NCI-H2227 treated with DMSO at 0.1 percent for 48 hours (cell line): Measurements from ENCODE around the gene EHD2.
A peak's percentile ranks its signal among the peaks of the same experiment; 100 is the strongest.
"Not testable (repeated sequence)": the region's sequence is repeated elsewhere in the genome, so short reads cannot be mapped to it uniquely, and the experiment has no call there.

ENCODE experiments used
- DNase-seq: peaks from one replicate; lab custom pipeline; 2025; lab: John Stamatoyannopoulos, UW

Gene EHD2

DNA sequence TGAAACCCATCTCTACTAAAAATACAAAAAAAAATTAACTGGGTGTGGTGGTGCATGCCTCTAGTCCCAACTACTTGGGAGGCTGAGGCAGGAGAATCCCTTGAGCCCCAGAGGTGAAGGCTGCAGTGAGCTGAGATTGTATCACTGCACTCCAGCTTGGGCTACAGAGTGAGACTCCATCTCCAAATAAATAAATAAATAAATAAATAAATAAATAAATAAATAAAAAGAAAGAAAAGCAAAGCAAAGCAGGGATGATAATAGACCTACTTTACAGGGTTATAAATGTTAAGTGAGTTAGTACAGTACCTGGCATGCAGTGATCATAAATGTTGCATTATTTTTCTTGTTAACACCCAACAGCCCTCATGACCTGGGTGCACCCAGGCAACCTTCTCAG, 1.6 kb downstream of the EHD2 start:
- not testable (repeated sequence) for DNase-seq

DNA sequence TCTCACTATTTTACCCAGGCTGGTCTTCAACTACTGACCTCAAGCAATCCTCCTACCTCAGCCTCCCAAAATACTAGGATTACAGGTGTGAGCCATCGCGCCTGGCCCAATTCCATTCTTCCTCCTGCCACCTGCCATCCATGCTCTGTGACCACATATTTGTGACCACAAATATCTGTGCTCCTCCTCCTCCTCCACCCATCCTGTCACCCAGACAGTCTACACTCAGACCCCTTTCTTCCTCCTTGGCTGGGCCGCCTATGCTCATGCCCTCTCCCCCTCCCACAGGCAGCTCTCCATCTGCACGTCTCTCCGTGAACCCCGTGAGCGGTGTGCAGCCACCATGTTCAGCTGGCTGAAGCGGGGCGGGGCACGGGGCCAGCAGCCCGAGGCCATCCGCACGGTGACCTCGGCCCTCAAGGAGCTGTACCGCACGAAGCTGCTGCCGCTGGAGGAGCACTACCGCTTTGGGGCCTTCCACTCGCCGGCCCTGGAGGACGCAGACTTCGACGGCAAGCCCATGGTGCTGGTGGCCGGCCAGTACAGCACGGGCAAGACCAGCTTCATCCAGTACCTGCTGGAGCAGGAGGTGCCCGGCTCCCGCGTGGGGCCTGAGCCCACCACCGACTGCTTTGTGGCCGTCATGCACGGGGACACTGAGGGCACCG, 3.2 kb downstream of the EHD2 start:
- no peak for DNase-seq

DNA sequence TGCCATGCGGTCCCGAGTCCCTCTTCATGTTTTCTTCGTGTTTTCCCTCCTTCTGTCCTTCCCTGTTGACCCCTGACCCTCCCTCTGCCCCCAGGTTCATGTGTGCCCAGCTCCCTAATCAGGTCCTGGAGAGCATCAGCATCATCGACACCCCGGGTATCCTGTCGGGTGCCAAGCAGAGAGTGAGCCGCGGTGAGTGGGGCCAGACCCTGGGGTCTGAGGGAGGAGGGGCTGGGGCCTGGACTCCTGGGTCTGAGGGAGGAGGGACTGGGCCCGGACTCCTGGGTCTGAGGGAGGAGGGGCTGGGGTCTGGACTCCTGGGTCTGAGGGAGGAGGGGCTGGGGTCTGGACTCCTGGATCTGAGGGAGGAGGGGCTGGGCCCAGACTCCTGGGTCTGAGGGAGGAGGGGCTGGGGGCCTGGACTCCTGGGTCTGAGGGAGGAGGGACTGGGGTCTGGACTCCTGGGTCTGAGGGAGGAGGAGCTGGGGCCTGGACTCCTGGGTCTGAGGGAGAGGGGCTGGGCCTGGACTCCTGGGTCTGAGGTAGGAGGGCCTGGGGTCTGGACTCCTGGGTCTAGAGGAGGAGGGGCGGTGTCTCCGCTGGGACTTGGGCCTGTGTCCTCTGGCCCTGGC, 5.3 kb downstream of the EHD2 start:
- DNase-seq = not testable (repeated sequence)

DNA sequence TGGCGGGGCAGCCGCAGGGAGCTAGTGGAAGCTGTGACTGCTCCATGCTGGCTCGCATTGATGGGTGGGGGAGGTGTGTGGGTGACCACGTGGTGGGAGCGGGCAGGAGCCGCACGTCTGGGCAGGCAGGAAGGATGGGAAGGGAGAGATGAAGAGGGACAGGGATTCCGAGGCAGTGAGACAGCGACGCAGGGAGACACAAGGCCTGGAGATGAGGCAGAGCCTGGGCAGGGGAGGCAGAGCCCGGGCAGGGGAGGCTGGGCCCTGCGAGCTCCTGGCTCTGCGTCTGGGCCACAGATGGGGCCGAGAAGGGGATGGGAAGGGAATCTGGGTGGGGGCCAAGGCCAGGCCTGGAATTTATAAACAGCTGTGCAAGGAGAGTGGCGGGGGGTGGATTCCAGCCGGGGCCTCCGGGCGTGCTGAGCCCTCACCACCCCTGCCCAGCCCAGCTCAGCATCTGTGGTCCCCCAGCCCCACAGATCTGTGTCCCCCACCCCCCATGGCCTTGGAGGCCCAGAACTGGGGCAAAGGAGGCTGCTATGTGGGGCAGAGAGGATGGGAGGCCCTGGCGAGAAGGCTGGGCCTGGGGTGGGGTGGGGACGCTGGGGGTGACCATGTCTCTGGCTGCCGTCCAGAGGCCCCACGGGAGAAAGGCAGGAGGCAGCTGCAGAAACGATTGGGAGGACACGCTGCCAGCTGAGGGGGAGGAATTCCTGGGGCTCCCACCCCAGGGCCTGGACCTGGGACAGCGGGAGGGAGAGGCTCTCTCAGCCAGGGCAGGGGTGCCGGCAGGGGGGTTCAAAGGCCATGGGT, 6.0 kb downstream of the EHD2 start:
- DNase-seq = peak; percentile 50

DNA sequence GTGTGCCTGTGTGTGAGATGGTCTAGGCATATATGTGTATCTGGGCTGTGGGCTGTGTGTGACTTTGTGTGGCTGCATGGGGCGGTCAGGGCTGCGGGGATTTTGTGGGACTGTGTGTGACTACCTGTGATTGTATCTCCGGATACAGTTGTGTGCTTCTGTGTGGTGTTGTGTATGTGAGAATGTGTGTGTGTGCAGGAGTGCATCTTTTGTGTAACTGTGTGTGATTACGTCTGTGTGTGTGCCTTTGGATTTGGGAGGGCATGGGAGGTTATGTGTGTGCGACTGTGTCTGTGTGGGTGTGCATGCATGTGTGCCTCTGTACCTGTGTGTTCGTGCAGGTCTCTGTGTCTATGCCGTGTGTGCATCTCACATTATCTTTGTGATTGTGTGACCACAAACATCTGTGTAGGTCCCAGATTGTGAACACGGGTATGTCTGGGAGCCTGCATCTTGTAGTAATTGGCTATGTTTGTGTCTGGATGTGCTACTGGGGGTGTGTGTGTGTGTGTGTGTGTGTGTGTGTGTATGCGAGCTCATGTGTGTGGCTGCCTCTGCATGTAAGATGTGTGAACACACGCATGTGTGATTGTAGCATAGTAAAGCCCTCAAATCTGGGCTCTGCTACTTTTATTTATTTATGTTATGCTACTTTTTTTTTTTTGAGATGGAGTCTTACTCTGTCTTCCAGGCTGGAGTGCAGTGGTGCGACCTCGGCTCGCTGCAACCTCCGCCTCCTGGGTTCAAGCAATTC, 7.6 kb downstream of the EHD2 start:
- no peak for DNase-seq

DNA sequence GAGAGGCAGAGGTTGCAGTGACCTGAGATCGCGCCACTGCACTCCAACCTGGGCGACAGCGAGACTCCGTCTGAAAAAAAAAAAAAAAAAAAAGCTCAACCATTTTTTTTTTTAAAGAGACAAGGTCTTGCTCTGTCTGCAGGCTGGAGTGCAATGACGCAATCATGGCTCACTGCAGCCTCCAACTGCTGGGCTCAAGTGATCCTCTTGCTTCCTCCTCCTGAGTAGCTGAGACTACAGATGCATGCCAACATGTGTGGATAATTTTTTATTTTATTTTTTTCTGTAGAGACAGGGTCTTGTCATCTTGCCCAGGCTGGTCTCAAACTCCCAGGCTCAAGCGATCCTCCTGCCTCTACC, 10.3 kb downstream of the EHD2 start:
- no peak for DNase-seq

DNA sequence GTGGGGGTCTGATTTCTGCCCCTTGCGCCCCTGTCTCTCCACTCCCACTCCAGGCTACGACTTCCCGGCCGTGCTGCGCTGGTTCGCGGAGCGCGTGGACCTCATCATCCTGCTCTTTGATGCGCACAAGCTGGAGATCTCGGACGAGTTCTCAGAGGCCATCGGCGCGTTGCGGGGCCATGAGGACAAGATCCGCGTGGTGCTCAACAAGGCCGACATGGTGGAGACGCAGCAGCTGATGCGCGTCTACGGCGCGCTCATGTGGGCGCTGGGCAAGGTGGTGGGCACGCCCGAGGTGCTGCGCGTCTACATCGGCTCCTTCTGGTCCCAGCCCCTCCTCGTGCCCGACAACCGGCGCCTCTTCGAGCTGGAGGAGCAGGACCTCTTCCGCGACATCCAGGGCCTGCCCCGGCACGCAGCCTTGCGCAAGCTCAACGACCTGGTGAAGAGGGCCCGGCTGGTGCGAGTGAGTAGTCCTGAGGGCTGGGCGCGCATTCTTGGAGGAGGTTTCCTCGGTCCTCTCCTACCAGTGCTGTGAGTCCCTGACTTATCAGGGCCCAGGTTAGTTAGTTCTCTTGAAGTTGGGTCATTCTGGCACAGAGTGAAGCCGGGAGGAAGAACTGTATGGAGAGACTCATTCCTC, 12.7 kb downstream of the EHD2 start:
- DNase-seq = no peak

DNA sequence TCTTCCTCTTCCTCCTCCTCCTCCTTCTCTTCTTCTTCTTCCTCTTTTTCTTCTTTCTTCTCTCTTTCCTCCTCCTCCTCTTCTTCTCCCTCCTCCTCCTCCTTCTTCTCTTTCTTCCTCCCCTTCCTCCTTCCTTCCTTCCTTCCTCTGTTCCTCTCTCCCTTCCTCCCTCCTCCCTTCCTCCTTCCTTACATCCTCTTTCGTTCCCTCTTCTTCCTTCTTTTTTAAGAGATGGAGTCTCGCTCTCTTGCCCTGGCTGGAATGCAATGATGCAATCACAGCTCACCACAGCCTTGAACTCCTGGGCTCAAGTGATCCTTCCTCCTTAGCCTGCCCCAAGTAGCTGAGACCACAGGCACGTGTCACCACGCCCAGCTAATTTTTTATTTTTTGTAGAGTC, 13.2 kb downstream of the EHD2 start:
- no peak for DNase-seq

DNA sequence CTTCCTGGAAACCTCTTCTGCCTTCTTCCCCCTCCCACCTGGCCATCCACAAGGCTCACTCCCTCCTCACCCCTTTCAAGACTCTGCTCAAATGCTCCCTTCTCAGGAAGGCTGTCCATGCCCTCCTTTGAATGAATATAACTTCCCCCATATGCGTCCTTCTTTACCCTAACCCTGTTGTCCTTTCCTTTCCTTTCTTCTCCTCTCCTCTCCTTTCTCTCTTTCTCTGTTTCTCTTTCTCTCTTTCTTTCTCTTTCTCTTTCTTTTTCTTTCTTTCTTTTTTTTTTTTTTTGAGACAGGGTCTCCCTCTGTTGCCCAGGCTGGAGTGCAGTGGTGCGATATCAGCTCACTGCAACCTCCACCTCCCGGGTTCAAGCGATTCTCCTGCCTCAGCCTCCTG, 15.1 kb downstream of the EHD2 start:
- DNase-seq = not testable (repeated sequence)

DNA sequence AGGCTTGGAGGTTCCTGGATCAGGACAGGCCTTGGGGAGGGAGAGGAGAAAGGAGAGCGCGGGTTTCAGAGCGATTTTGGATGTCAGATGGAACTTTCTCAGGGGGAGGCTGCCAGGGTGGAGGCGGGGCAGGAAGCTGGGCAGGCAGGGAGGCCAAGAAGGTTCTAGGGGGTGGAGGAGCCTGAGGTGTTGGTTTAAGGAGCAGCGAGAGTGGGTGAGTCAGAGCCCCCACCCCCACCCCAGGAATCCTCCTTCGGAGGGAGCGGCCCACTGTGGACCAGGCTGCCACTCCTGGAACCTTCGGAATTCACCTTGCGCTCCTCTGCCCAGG, 16.2 kb downstream of the EHD2 start:
- no peak for DNase-seq

DNA sequence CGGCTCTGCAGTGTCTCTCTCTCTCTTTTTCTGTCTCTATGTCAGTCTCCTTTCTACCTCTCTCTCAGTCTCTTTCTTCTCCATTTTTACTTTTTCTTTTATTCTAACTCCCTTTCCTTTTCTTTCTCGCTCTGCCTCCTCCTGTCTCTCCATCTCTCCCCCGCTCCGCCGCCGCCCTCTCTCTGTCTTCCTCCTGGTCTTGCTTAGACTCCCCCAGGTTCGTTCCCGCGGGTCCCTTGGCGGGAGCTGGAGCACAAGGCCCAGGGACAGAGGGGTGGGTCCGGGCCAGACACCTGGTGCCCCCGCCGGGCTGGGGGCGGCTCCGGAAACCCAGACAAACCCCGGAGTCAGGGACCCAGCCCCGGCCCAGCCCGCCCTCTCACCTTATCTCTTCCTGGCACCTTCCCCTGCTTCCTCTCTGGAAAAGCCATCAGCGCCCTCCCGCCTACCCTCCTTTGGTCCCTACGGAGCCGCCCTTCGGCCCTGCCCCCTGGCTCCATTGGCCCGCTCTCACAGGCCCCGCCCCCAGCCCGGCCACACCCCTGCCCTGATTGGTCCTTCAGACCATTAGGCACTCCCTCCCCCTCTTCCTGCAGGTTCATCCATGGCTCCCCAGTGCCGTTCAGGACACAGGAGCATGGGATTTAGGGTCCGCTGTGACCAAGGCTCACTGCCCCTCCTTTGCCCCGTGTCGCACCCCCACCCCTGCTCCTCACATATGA, 16.7 kb downstream of the EHD2 start:
- peak; percentile 16 for DNase-seq

DNA sequence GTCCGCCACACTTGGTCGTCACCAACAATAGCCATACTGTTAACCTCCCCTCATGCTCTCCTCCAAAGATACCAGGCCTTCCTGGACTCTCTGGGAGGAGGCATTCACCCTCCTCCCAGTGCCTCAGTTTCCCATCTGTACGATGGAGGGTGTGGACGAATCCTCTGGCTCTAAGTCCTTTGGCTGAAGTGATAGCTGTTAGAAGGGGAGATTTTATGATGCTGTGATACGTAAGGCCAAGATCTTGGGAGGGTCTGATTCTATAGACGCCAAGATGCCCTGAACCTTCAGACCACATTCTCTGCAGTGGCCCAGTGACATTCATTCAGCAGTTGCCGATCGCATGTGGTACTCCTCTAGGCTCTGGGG, 17.3 kb downstream of the EHD2 start:
- no peak for DNase-seq

DNA sequence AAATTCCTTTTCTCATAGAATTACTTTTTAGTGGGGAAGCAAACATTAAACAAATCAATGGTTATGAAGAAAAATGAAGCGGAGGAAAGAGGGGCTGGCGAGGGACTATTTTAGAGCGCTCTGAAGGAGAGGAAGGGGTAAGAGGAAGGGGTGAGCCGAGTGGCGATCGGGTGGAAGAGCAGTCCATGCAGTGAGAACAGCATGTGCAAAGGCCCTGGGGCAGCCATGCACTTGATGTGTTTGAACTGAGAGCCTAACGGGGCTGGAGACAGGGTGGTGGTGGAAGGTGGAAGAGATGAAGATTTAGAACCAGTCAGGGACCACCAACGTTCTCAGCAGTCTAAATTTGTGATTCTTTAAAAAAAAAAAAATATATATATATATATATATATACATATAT, 17.7 kb downstream of the EHD2 start:
- no peak for DNase-seq

DNA sequence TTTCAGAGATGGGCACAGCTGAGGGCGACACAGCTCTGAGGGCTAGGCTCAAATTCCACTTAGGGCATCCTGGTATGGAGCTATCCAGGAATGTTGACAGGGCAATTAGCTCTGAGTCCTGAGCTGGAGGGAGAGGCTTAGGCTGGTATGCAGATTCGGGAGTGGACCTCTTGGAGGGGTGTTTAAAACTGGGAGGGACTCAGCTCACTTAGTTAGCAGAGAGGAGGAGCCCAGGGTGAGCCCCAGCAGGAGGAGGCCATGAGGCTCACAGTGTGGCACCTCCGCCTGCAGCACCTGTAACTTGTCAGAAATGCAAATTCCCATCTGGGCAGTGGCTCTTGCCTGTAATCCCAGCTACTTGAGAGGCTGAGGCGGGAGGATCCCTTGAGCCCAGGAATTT, 21.9 kb downstream of the EHD2 start:
- no peak for DNase-seq

DNA sequence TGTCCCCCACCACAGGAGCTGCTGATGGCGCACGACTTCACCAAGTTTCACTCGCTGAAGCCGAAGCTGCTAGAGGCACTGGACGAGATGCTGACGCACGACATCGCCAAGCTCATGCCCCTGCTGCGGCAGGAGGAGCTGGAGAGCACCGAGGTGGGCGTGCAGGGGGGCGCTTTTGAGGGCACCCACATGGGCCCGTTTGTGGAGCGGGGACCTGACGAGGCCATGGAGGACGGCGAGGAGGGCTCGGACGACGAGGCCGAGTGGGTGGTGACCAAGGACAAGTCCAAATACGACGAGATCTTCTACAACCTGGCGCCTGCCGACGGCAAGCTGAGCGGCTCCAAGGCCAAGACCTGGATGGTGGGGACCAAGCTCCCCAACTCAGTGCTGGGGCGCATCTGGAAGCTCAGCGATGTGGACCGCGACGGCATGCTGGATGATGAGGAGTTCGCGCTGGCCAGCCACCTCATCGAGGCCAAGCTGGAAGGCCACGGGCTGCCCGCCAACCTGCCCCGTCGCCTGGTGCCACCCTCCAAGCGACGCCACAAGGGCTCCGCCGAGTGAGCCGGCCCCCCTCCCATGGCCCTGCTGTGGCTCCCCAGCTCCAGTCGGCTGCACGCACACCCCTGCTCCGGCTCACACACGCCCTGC, 27.8 kb downstream of the EHD2 start:
- DNase-seq = no peak

DNA sequence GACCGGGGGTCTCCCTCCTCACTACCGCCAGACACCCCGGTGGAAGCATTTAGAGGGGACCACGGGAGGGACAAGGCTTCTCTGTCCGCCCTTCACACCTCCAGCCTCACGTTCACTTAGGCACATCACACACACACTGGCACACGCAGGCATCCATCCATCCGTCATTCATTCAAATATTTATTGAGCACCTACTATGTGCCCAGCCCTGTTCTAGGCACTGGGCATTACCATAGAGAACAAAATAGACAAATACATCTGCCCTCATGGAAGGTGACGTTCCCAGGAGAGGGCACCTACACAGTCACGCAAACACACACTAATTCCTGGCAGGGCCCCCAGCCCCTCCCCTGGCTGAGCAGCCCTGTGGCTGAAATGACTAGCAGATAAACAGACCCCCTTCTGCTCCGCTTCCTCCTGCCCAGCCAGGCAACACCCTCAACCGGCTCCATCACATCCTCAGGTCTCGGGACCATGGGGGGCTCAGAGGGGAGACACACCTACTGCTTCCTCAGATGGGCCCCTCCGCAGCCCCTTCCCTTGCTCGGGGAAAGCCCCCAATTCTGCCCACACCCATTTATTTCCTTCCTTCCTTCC, 28.4 kb downstream of the EHD2 start:
- DNase-seq = no peak

DNA sequence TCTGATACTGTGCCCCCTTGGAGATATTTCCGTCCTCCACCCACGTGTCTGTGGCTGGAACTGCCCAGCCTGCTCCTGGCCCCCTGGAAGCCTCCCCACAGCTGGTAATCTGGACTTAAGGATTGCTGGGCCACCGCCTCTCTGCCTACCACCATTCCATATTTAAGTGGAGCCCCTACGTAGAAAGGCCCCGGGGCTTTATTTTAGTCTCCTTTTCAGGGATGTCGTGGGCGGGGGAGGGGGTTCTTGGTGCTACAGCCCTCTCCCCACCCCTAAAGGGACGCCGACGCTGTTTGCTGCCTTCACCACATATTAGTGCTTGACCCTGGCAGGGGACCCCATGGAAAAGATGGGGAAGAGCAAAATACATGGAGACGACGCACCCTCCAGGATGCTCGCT, 29.4 kb downstream of the EHD2 start:
- no peak for DNase-seq

DNA sequence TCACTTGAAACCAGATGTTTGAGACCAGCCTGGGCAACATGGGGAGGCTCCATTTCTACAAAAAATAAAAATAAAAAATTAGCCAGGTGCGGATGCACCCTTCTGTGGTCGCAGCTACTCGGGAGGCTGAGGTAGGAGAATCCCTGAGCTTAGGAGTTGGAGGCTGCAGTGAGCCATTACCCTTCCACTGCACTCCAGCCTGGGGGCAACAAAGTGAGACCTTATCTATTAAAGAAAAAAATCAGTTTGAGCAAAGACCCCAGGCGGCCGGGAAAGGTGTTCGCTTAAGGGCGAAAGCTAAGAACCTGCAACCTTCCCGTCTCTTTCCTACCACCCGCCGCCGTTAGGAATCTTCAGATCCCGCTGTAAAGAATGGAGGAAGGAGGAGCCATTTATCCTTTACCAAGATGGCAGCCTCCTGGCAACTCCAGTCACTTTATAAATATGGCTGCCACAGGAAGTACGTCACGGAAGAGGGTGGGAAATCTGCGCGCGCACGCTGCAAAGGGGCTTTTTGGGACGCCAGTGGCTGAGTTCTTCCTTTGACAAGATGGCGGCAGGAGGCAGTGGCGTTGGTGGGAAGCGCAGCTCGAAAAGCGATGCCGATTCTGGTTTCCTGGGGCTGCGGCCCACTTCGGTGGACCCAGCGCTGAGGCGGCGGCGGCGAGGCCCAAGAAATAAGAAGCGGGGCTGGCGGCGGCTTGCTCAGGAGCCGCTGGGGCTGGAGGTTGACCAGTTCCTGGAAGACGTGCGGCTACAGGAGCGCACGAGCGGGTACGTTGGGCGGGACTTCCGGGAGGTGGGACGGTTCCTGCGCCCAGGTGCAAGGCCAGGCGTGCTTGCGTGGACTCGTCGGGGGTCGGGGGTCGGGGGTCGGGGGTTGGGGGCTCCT, 32.0 kb downstream of the EHD2 start, which contains the start of gene NOP53:
Gene NOP53, plus strand, starts transcription at position 537 of the 892 bp plus-strand sequence. Its CDS starts 14 bp downstream, at position 551.
- peak; percentile 94 for DNase-seq

DNA sequence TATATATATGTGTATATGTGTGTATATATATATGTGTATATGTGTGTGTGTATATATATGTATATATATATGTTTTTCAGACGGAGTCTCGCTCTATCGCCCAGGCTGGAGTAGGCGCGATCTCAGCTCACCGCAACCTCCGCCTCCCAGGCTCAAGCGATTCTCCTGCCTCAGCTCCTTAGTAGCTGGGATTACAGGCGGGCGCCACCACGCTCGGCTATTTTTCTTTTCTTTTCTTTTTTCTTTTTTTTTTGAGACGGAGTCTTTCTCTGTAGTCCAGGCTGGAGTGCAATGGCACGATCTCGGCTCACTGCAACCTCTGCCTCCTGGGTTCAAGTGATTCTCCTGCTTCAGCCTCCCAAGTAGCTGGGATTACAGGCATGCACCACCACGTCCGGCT, 32.9 kb downstream of the EHD2 start:
- not testable (repeated sequence) for DNase-seq
